Astrocyte of the spinal cord (primary cell): ENCODE measurements around the gene HOXA9.

Experiments used
- DNase-seq: peaks from one replicate; pipeline ENCODE4 v3.0.0; 2011; ENCODE audit warnings: low read depth, low spot score
- H3K4me3 ChIP-seq: 2 replicates; pipeline ENCODE4 v1.5.1; 2011; ENCODE audit warnings: low read depth, mild to moderate bottlenecking, low read length, moderate library complexity
- CTCF ChIP-seq: IDR thresholded peaks from 2 replicates; pipeline ENCODE4 v1.5.1; 2012; ENCODE audit warnings: low read depth, mild to moderate bottlenecking, low read length, inconsistent platforms
- in situ Hi-C: cut with HindIII; loops from 2 replicates; pipeline ENCODE4 v1.10.0; 2017; ENCODE audit warnings: low sequenced_read_pairs

Gene HOXA9

GRCh38 chr7:27174874-27175625 lies 9.7 kb upstream of the HOXA9 start:
- in situ Hi-C loops = loop anchor here (25.0 kb wide), 1 partner anchor 788 kb away; no protein-coding TSS in a partner anchor
- H3K4me3 ChIP-seq = no peak overlapping the region
- no peak for DNase-seq

GRCh38 chr7:27173956-27174873 lies 8.9 kb upstream of the HOXA9 start, which contains the start of gene HOXA10:
Gene HOXA10 (minus strand): TSS chr7:27174320. CDS start chr7:27174306, 14 bp downstream.
- peak within 1 kb of the TSS; percentile 23 for H3K4me3 ChIP-seq
- in situ Hi-C loops = loop anchor here (25.0 kb wide), 1 partner anchor 787 kb away; no protein-coding TSS in a partner anchor
- DNase-seq = no peak
- TF ChIP-seq CTCF = no peak

More at GRCh38 chr7:27174874-27175625, 9.7 kb upstream of the HOXA9 start:
- no peak for TF ChIP-seq CTCF

DNA sequence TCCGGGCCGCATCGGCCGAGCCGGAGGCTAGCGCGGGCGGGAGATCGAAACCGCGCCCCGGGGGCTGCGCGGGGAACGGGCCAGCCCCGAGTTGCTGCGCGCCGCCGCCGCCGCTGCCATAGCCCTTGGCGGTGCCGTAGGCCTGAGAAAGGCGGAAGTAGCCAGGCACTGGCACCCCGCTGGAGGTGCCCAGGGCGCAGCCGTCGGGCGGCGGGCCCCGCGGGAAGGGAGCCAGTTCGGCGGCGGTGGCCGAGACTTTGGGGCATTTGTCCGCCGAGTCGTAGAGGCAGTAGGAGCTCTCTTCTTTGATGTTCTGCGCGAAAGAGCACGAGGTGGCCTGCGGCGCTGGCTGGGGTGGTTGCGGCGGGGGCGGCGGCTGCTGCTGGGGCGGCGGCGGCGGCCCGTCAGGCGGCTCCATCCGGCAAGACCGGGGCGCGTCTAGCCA lies 8.2 kb upstream of the HOXA9 start:
- H3K4me3 ChIP-seq = peak overlapping the region; percentile 15
- no peak for DNase-seq
- TF ChIP-seq CTCF = no peak
- in situ Hi-C loops = loop anchor here (25.0 kb wide), 1 partner anchor 786 kb away; no protein-coding TSS in a partner anchor

DNA sequence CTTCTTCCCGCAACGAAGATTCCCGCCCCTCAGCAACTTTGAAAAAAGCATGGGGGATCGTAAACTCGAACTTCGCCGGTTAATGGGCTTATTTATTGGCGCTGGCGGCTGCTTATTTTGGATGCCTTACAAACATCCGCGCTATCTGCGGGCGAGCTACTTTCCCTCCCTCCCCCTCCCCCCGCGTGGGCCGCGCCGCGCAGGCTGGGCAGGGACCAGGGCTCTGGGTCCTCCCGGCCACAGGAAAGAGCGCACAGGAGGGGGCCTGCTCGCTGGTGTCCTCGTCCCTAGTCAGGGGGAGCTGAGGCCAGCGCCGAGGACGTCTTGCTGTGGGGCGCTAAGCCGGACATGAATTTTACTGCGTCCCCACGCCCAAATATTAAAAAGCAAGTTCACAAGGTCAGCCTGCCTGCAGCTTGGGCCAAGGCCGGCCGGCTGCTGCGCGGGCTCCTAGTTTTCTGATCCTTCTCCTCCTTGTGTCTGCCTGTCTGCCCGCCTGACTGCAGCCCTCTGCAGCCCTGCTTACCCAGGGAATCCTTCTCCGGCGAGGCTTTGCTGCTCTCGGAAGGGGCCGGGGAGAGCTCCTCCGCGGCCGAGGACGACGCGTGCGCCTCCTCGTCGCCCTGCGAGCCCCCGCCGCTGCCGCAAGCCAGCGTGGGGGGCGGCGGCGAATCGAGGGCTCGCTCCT lies 7.6 kb upstream of the HOXA9 start:
- H3K4me3 ChIP-seq = peak overlapping the region; percentile 23
- TF ChIP-seq CTCF = no peak
- peak; percentile 28 for DNase-seq
- in situ Hi-C loops = loop anchor here (25.0 kb wide), 1 partner anchor 786 kb away; no protein-coding TSS in a partner anchor

DNA sequence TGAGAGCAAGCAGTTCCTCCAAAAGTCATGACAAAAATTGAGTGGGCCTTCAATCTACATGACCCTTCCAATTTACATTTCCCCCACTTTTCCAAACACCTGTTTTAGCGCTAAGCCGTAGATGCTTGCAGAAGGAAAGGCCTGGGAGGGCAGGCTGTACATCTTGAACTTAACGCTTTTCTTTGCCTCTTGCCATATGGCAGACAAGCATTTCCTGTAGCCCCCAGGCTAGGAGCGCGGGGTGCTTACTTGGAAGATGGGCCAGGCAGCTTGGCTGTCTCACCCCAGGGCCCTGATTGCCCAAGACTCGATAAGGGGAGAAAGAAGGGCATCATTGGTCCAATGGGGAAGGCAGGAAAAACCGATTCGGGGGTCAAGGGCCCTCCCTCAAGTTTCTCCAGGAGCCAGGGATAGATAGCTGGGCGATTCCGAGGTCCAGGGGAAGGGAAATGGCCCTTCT lies 7.0 kb upstream of the HOXA9 start:
- H3K4me3 ChIP-seq = peak overlapping the region; percentile 23
- in situ Hi-C loops = loop anchor here (25.0 kb wide), 1 partner anchor 785 kb away; no protein-coding TSS in a partner anchor
- DNase-seq = no peak
- no peak for TF ChIP-seq CTCF
